ENCODE data around the gene MXD4. TPM values are rescaled to one million over a fixed set of nuclear protein-coding genes. Genes with fewer than 3 reads are reported as not detected.

Gene MXD4
- total and polyA plus RNA-seq, 9 of the 15 experiments (the other 6 are each of a cell fraction or from before 2014, with no cell fraction given) = 0.06 to 13.5 (median 5.9) TPM

- FAIRE-seq = no peak
- intact Hi-C loops (cut with micrococcal nuclease) (no loop called here), in situ Hi-C loops (cut with MboI) (no loop called here)
- DNase-seq (ENCODE audit: extremely low read depth in 1 of 4, low spot score in 3 of 4) = no peak
- Histone ChIP-seq H3K36me3 (ENCODE audit: control insufficient read depth, insufficient read depth, low read length) (no peaks in the 10 kb centered on the region), H3K79me2 (ENCODE audit: control insufficient read depth, insufficient read depth, low read length) (no peaks in the 10 kb centered on the region), H3K27ac (ENCODE audit: extremely low read depth, low read depth, low read length) (no peak overlapping the region), H3K9me1 (ENCODE audit: control insufficient read depth, insufficient read depth, low read length) (peaks cover 2% of the 10 kb centered on the region), H3K9ac (ENCODE audit: insufficient read depth in 1 of 2, low read depth in 2 of 2, low read length in 2 of 2) (peak overlapping the region in 1 of 2 experiments; percentile 20; a peak in 1 of 4 replicates), H3K4me1 (replicated peaks in 1 of 2; ENCODE audit: control insufficient read depth in 2 of 2, insufficient read depth in 2 of 2, low read length in 2 of 2) (peaks cover 0 to 49% of the 10 kb centered on the region in 2 experiments; a peak in 2 of 5 replicates), H3K4me3 (no peak overlapping the region), H3K27me3 (ENCODE audit: control insufficient read depth in 2 of 2, insufficient read depth in 2 of 2, low read length in 2 of 2) (no peaks in the 10 kb centered on the region), H3K4me2 (ENCODE audit: insufficient read depth, low read length) (no peak overlapping the region), H4K20me1 (replicated peaks; ENCODE audit: control insufficient read depth, insufficient read depth, low read length) (no peaks in the 10 kb centered on the region), H3K9me3 (replicated peaks; ENCODE audit: control insufficient read depth, insufficient read depth, low read depth, low read length) (no peaks in the 10 kb centered on the region), H2AFZ (ENCODE audit: low read depth, low read length) (no peak overlapping the region)
- CTCF ChIA-PET (ENCODE audit: low intra/inter-chr PET ratio) = no interaction called here
- BruUV-seq (replicated peaks) = no TSS peak
- ATAC-seq = no peak
- POLR2A ChIA-PET = interaction anchor here (0.7 kb wide), 1 partner anchor 447 kb away, joined by 4 read pairs; no protein-coding TSS in a partner anchor
- TF ChIP-seq SUPT5H (IDR thresholded peaks at IDR 0.05) (no peak), PTRF (tag; IDR thresholded peaks at IDR 0.05) (no peak), C11orf30 (IDR thresholded peaks at IDR 0.05; ENCODE audit: low read depth) (no peak), IRF9 (tag; IDR thresholded peaks at IDR 0.05) (no peak), XRCC5 (IDR thresholded peaks at IDR 0.05; ENCODE audit: low read depth, low read length) (no peak), SRF (CRISPR knock-in tag; IDR thresholded peaks at IDR 0.05) (no peak), RUNX1 (IDR thresholded peaks at IDR 0.05; ENCODE audit: low read depth) (no peak), ZNF311 (CRISPR knock-in tag; IDR thresholded peaks at IDR 0.05) (no peak), NRF1 (conservative IDR thresholded peaks at IDR 0.05 in 1 of 2, IDR thresholded peaks at IDR 0.05 in 1 of 2) (no peak), FOXO4 (CRISPR knock-in tag; IDR thresholded peaks at IDR 0.05) (no peak), ASH1L (IDR thresholded peaks at IDR 0.05; ENCODE audit: borderline replicate concordance, low read depth, partially characterized antibody) (no peak), E2F3 (CRISPR knock-in tag; IDR thresholded peaks at IDR 0.05) (no peak), ZNF518B (CRISPR knock-in tag; IDR thresholded peaks at IDR 0.05) (no peak), ZBTB17 (CRISPR knock-in tag; IDR thresholded peaks at IDR 0.05) (no peak)
- 84% methylated on average over 3 of the region's 9 CpGs for WGBS (ENCODE audit: insufficient coverage, low coverage, missing lambda C conversion rate)
These were observed 25.6 kb upstream of the MXD4 start for GRCh38 chr4:2287594-2287915.

Data from K562 (cell line).